Smooth muscle cell (in vitro differentiated cells): ENCODE results near the gene DCT. TPM values are rescaled to one million over a fixed set of nuclear protein-coding genes. Genes with fewer than 3 reads are reported as not detected.

Source experiments
- DNase-seq: peaks from one replicate; lab custom pipeline; 2025; ENCODE audit not compliant: unreplicated experiment; lab: John Stamatoyannopoulos, UW
- H2AFZ ChIP-seq: fragments of 200-600 bp; sonication (generic); 2 replicates; pipeline ENCODE4 v1.6.0; 2016; ENCODE audit warnings: antibody characterized with exemption, low read depth, mild to moderate bottlenecking
- H3F3A ChIP-seq: fragments of 200-600 bp; sonication (generic); 2 replicates; pipeline ENCODE4 v1.6.0; 2017; ENCODE audit warnings: antibody characterized with exemption, low read depth
- H3K27ac ChIP-seq: fragments of 200-600 bp; sonication (generic); 2 replicates; pipeline ENCODE4 v1.5.1; 2016; ENCODE audit warnings: low read depth, mild to moderate bottlenecking
- H3K27me3 ChIP-seq: fragments of 200-600 bp; sonication (generic); 2 replicates; pipeline ENCODE4 v1.6.1; 2016; ENCODE audit warnings: low read depth, mild to moderate bottlenecking
- H3K36me3 ChIP-seq: fragments of 200-600 bp; sonication (generic); 2 replicates; pipeline ENCODE4 v1.5.1; 2016; ENCODE audit warnings: low read depth
- H3K4me1 ChIP-seq: fragments of 200-600 bp; sonication (generic); 2 replicates; pipeline ENCODE4 v1.5.1; 2016; ENCODE audit warnings: low read depth
- H3K4me2 ChIP-seq: fragments of 200-600 bp; sonication (generic); 2 replicates; pipeline ENCODE4 v1.6.0; 2016; ENCODE audit warnings: mild to moderate bottlenecking
- H3K4me3 ChIP-seq: fragments of 200-600 bp; sonication (generic); 2 replicates; pipeline ENCODE4 v1.5.1; 2016; ENCODE audit warnings: mild to moderate bottlenecking
- H3K79me2 ChIP-seq: fragments of 200-600 bp; sonication (generic); 2 replicates; pipeline ENCODE4 v1.6.0; 2016; ENCODE audit warnings: low read depth, mild to moderate bottlenecking
- H3K9ac ChIP-seq: fragments of 200-600 bp; sonication (generic); 2 replicates; pipeline ENCODE4 v1.6.0; 2016; ENCODE audit warnings: low read depth
- H3K9me3 ChIP-seq: fragments of 200-600 bp; sonication (generic); replicated peaks from 2 replicates; pipeline ENCODE4 v1.5.1; 2016; ENCODE audit warnings: low read depth
- H4K20me1 ChIP-seq: fragments of 200-600 bp; sonication (generic); 2 replicates; pipeline ENCODE4 v1.6.0; 2016; ENCODE audit warnings: low read depth
- CTCF ChIP-seq: fragments of 200-600 bp; sonication (generic); IDR thresholded peaks from 2 replicates; pipeline ENCODE4 v1.5.1; 2017; ENCODE audit warnings: borderline replicate concordance, mild to moderate bottlenecking, antibody characterized with exemption; ENCODE audit not compliant: insufficient read depth, poor library complexity, severe bottlenecking
- WGBS: methylation state at CpG from one replicate; pipeline ENCODE4 v1.1.7; 2016; ENCODE audit warnings: low lambda C conversion rate; 5-methylcytosine and 5-hydroxymethylcytosine counted together
- polyA plus RNA-seq: library from polyadenylated mRNA; unstranded; fragments of >200 nt; fragmentation: Nextera tagmentation; extraction: Ambion mirVana; gene quantifications from 2 replicates; pipeline ENCODE4 v1.2.1, GENCODE V29; 2016
- total RNA-seq: library from RNA; depleted of rRNA; stranded (reverse); fragments of >200 nt; gene quantifications from 2 replicates; pipeline ENCODE4 v1.2.3, GENCODE V29; 2014

The DCT gene
- total and polyA plus RNA-seq, 2 experiments from 2014 or later = 0.09 to 0.10 TPM

DNA sequence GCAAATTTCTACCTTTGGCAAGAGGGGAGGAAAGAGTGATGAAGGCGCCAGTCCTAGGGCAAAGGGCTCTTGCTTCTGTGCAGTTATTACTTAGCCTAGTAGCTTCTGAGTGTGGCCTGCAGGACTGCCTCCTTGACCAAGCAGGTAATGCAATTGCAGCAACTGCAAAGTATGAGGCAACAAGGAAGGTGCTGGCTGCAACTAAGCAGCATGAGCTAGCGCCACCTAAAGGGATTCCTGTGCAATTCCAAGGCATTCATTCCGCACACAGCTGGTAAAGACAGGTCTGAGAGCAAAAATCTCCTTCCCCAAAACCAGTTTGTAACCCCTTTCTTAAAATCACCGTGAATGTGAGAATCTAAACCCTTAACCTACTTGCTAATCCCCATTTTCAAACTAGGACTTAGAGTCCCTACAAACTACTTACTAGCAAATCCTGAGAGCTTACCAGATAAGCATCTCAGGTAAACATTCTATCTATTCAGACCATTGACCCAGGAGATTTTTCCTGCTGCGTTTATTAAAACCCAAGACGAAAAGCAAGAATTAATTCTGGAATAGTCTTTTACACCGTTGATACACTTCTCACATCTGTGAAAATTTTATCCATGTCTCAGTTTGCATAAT lies 62.9 kb downstream of the DCT start:
- H3K79me2 ChIP-seq = no peaks in the 10 kb centered on the region
- H4K20me1 ChIP-seq = no peaks in the 10 kb centered on the region
- no peak overlapping the region for H3K4me3 ChIP-seq
- no peaks in the 10 kb centered on the region for H3K9me3 ChIP-seq
- H3K4me1 ChIP-seq = peaks cover 22% of the 10 kb centered on the region
- WGBS = 50% methylated on average over 7 of the region's 7 CpGs
- no peaks in the 10 kb centered on the region for H3K36me3 ChIP-seq
- no peak overlapping the region for H3K27ac ChIP-seq
- H3F3A ChIP-seq = no peaks in the 10 kb centered on the region
- no peaks in the 10 kb centered on the region for H3K27me3 ChIP-seq
- no peak overlapping the region for H3K4me2 ChIP-seq
- DNase-seq = no peak
- TF ChIP-seq CTCF = peak; percentile 41
- no peak overlapping the region for H3K9ac ChIP-seq
- H2AFZ ChIP-seq = no peak overlapping the region

DNA sequence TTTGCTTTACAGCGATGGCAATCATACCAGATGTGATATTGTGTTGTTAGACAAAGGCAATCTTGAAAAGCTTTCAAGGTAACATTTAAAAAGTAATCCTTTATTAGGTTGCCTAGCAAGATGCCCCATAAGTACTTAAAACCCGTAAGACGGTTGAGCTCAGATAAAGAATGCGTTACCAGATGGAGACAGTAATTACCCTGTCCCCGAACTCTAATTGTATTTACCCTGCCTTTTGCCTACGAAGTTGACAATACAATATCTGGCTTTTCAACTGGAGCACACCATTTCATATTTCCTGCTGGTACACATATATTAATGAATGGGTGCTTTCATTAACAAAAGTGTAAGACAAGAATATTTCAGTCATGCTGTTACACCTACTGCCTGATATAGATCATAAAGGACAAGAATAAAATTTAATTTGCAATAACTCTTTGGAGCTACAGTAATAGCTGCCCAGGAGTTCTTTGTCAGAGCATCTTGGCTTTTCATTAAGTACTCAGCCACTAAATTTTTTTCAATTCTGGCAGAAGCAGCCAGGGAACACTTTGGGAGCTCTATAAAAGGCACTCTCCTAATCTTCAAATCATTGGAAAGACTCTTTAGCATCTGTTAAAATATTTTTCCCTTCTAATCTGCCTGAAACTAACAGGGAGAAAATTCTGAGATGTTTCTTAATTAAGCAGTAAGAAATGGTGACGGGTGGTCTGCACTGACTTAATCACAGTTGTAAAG lies 63.8 kb downstream of the DCT start:
- WGBS = 32% methylated on average over 7 of the region's 7 CpGs
- H3K27me3 ChIP-seq = no peaks in the 10 kb centered on the region
- no peaks in the 10 kb centered on the region for H3K79me2 ChIP-seq
- no peak overlapping the region for H3K27ac ChIP-seq
- H3K4me1 ChIP-seq = peaks cover 22% of the 10 kb centered on the region
- no peak overlapping the region for H3K9ac ChIP-seq
- H4K20me1 ChIP-seq = no peaks in the 10 kb centered on the region
- no peaks in the 10 kb centered on the region for H3K36me3 ChIP-seq
- no peak for TF ChIP-seq CTCF
- H3K9me3 ChIP-seq = no peaks in the 10 kb centered on the region
- H2AFZ ChIP-seq = no peak overlapping the region
- H3K4me2 ChIP-seq = peak overlapping the region; percentile 35
- no peak for DNase-seq
- H3F3A ChIP-seq = no peaks in the 10 kb centered on the region
- H3K4me3 ChIP-seq = no peak overlapping the region

- Histone ChIP-seq H3K4me3 (no peak overlapping the region), H3K27me3 (no peaks in the 10 kb centered on the region), H3K9me3 (no peaks in the 10 kb centered on the region), H3K27ac (no peak overlapping the region), H3K9ac (no peak overlapping the region), H3K4me1 (peaks cover 22% of the 10 kb centered on the region), H4K20me1 (no peaks in the 10 kb centered on the region), H2AFZ (no peak overlapping the region), H3K4me2 (no peak overlapping the region), H3F3A (no peaks in the 10 kb centered on the region), H3K79me2 (no peaks in the 10 kb centered on the region), H3K36me3 (no peaks in the 10 kb centered on the region)
- WGBS = 45% methylated on average over 4 of the region's 4 CpGs
- no peak for TF ChIP-seq CTCF
- no peak for DNase-seq
These were observed 64.8 kb downstream of the DCT start for GRCh38 chr13:94414708-94415107.

- Histone ChIP-seq H3K27ac (no peak overlapping the region), H3K4me2 (no peak overlapping the region), H4K20me1 (no peaks in the 10 kb centered on the region), H3K4me3 (no peak overlapping the region), H3K36me3 (no peaks in the 10 kb centered on the region), H2AFZ (no peak overlapping the region), H3K9ac (no peak overlapping the region), H3K9me3 (no peaks in the 10 kb centered on the region), H3K79me2 (no peaks in the 10 kb centered on the region), H3K27me3 (no peaks in the 10 kb centered on the region), H3K4me1 (peaks cover 22% of the 10 kb centered on the region), H3F3A (no peaks in the 10 kb centered on the region)
- no peak for DNase-seq
- 100% methylated on average over 1 of the region's 1 CpG for WGBS
- no peak for TF ChIP-seq CTCF
These were observed 65.3 kb downstream of the DCT start for GRCh38 chr13:94414141-94414540.
